IPS-15b (cell line): ENCODE results near the gene ST8SIA6.
"Not testable (repeated sequence)": the region's sequence is repeated elsewhere in the genome, so short reads cannot be mapped to it uniquely, and the experiment has no call there.

Source experiments
- H3K27me3 ChIP-seq: one replicate; pipeline ENCODE4 v1.6.1; 2013; ENCODE audit warnings: low read length; ENCODE audit not compliant: control insufficient read depth, insufficient read depth
- H3K36me3 ChIP-seq: one replicate; pipeline ENCODE4 v1.6.1; 2013; ENCODE audit warnings: low read length; ENCODE audit not compliant: control insufficient read depth, insufficient read depth
- H3K4me1 ChIP-seq: one replicate; pipeline ENCODE4 v1.6.1; 2013; ENCODE audit warnings: mild to moderate bottlenecking, low read length; ENCODE audit not compliant: control insufficient read depth, insufficient read depth
- H3K4me3 ChIP-seq: one replicate; pipeline ENCODE4 v1.5.1; 2013; ENCODE audit warnings: low read depth, low read length
- H3K9ac ChIP-seq: one replicate; pipeline ENCODE4 v1.6.1; 2013; ENCODE audit warnings: low read depth, mild to moderate bottlenecking, low read length
- H3K9me3 ChIP-seq: one replicate; pipeline ENCODE4 v1.6.1; 2013; ENCODE audit warnings: mild to moderate bottlenecking, low read length; ENCODE audit not compliant: control insufficient read depth, insufficient read depth

The ST8SIA6 gene, protein sequence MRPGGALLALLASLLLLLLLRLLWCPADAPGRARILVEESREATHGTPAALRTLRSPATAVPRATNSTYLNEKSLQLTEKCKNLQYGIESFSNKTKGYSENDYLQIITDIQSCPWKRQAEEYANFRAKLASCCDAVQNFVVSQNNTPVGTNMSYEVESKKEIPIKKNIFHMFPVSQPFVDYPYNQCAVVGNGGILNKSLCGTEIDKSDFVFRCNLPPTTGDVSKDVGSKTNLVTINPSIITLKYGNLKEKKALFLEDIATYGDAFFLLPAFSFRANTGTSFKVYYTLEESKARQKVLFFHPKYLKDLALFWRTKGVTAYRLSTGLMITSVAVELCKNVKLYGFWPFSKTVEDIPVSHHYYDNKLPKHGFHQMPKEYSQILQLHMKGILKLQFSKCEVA

DNA sequence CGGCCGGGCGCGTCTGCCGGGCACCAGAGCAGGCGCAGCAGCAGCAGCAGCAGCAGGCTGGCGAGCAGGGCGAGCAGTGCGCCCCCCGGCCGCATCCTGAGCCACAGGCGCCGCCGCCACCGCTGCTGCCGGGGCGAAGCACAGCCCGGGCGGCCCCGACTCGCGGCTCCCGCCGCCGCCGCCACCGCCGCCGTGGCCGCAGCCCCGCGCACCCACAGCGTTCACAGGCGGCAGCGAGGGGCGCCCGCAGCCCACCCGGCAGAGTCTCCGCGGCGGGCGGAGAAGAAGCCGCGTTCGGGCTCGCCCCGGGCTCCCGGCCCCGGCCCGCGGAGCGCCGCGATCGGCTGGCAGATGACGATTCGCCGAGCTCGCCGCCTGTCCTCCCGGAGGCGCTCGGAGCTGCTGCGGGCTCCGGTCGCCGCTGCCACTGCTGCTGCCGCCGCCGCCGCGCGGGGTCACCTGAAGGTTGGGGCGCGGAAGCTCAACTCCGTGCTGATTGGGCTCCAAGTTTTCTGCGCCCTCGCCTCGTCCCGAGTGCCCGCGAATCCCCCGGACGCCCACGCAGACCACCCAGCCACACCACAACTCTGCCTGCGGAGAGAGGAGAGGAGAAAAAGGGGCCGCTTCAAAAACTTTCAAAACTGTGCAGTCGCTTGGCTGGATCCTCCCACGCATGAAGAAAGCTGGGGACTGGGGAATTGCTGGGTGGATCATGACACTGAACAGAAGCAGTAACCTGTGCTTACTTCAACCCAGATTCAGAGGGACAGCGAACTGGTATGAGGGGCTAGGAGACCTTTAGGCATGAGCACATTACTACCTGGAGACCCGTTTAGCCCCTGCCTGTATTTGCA, at the start of gene ST8SIA6:
Gene ST8SIA6, minus strand, starts transcription at position 435 of the 854 bp plus-strand sequence. Its CDS starts 340 bp downstream, at position 95.
- Histone ChIP-seq H3K9me3 (no peaks in the 10 kb centered on the region), H3K27me3 (peaks cover 28% of the 10 kb centered on the region), H3K4me1 (peaks cover 5% of the 10 kb centered on the region), H3K4me3 (peak within 1 kb of the TSS; percentile 71), H3K36me3 (no peaks in the 10 kb centered on the region), H3K9ac (peak within 1 kb of the TSS; percentile 40)

DNA sequence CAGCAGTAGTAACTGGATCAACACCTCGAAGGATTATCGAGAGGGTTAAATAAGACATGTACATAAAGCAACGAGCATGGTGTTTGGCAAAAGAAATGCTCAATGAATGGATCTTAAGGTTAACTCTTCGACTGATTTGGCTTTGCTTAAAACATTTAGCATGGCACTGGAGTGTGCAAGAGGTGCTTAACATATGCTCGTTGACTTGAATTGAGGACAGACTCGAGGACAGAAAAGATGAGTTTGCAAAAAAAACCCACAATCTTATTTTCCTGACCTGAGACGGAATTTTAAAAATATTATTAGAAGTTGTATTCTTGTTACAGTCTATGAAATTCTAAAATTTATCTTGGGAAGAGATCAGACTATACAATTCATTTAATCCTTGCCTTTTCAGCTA, 49.4 kb upstream of the ST8SIA6 start:
- Histone ChIP-seq H3K4me1 (no peaks in the 10 kb centered on the region), H3K36me3 (no peaks in the 10 kb centered on the region), H3K9ac (no peak overlapping the region), H3K9me3 (no peaks in the 10 kb centered on the region), H3K27me3 (no peaks in the 10 kb centered on the region), H3K4me3 (no peak overlapping the region)

DNA sequence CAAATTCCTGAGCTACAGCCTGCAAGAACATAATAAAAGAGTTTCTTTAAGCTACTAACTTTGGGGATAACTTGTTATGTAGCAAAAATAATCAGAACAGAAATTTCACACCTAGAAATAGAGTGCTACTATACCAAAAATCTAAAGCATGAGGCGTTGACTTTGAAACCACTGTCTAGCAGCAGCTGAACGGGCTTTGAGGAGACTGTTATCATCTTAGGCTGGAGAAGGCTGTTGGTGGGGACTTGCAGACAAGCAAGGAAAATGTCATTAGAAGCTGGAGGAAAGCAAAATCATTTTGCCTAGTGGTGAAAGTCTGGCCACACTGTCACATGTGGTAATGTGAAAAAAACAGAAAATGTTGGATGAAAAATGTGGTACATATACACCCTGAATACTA, 48.4 kb upstream of the ST8SIA6 start:
- no peaks in the 10 kb centered on the region for H3K27me3 ChIP-seq
- H3K9me3 ChIP-seq: no peaks in the 10 kb centered on the region
- H3K4me1 ChIP-seq: no peaks in the 10 kb centered on the region
- no peak overlapping the region for H3K9ac ChIP-seq
- H3K36me3 ChIP-seq: no peaks in the 10 kb centered on the region
- no peak overlapping the region for H3K4me3 ChIP-seq

DNA sequence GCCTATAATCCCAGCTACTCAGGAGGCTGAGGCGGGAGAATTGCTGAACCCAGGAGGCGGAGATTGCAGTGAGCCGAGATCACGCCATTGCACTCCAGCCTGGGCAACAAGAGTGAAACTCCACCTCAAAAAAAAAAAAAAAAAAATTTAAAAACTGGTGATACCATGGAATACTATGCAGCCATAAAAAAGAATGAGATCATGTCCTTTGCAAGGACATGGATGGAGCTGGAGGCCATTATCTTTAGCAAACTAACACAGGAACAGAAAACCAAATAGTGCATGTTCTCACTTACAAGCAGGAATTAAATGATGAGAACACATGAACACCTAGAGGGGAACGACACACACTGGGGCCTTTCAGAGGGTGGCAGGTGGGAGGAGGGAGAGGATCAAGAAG, 44.6 kb upstream of the ST8SIA6 start:
- H3K27me3 ChIP-seq, H3K4me3 ChIP-seq, H3K9me3 ChIP-seq, H3K9ac ChIP-seq, H3K36me3 ChIP-seq, H3K4me1 ChIP-seq: not testable (repeated sequence)

DNA sequence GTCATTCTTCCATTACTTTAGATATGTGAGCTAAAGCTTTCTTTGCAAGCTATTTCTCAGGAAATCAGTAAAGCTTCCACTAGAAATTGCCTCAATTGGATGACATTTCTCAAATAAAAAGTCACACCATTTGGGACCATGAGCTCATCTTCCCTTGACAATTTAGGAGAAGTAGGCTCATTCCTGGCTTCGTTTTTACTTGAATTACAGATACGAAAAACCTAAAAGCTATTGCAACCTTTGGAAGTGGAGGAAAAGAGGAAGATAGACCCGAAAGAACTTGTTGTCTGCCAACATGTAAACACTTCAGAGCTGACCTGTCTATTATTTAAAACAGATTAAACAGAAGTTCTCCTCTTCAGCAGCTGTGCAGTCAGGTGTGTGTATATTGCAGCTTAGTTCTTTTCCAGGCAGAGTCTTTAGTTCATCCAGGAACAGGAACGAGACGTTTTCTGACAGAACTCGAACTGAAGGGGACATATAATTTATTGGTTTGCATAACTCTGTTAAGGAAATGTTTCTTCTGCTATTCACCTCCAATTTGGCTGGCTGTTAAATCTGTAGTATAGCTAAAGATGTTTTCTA, 43.1 kb upstream of the ST8SIA6 start:
- no peaks in the 10 kb centered on the region for H3K9me3 ChIP-seq
- H3K4me3 ChIP-seq: no peak overlapping the region
- H3K36me3 ChIP-seq: no peaks in the 10 kb centered on the region
- H3K27me3 ChIP-seq: no peaks in the 10 kb centered on the region
- no peaks in the 10 kb centered on the region for H3K4me1 ChIP-seq
- H3K9ac ChIP-seq: no peak overlapping the region

DNA sequence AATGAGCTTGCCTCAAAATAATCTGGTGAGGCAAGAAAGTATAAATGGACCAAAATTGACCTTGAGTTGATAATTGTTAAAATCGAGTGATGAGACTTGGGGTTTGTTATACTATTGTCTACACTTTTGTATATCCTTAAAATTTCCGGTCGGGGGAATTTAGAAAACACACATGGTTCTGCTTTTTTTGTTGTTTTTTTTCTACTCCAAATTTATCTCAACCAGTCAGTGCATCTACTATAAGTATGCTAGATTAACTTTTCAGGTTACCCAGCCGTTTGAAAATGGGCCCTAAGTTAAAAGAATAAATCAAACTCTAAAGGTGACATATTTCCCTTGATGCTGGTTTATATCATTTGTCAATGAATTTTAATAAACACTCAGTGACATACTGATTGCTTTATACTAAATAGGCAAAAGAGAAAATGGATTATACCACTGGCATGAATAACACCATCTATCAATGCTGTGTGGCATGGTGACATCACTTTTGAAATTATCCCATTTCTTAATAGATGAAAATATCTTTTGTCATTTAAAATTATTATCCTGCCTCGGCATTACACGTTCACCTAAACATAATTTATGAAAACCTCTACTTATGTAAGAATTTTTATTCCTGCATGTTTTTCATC, 40.3 kb upstream of the ST8SIA6 start:
- Histone ChIP-seq H3K36me3 (no peaks in the 10 kb centered on the region), H3K27me3 (no peaks in the 10 kb centered on the region), H3K9me3 (no peaks in the 10 kb centered on the region), H3K9ac (no peak overlapping the region), H3K4me1 (no peaks in the 10 kb centered on the region), H3K4me3 (no peak overlapping the region)

DNA sequence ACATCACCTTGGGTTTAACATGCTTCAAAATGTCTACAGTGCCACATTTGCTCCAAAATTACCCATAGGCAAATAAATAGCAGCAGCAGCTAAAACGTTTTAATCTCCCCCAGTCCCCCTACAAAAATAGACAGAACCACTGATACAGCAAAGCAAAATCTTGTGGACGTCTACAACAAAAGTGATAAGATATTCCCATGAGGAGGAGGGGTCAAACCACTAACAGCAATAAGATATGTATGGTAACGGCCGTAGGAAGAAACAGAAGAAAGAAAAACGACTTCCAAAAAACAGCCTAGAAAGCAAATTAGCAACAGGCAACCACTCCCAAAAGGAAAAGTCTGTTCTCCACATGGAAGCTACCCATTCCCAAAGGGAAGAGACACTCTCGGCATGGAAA, 34.5 kb upstream of the ST8SIA6 start:
- no peak overlapping the region for H3K4me3 ChIP-seq
- no peaks in the 10 kb centered on the region for H3K4me1 ChIP-seq
- no peaks in the 10 kb centered on the region for H3K9me3 ChIP-seq
- H3K9ac ChIP-seq: no peak overlapping the region
- H3K36me3 ChIP-seq: peaks cover 2% of the 10 kb centered on the region
- H3K27me3 ChIP-seq: no peaks in the 10 kb centered on the region

DNA sequence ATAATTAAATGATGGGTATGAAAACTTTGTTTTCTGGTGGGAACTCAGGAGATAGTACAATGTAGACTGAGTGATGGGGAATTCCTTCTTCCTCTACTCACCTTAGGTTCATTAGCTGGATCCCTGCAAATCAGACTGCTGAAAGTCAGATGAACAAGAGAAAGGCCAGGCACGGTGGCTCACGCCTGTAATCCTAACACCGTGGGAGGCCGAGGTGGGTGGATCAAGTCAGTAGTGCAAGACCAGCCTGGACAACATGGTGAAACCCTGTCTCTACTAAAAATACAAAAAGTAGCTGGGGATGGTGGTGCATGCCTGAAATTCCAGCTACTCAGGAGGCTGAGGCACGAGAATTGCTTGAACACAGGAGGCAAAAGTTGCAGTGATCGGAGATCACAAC, 28.7 kb upstream of the ST8SIA6 start:
- Histone ChIP-seq H3K27me3 (no peaks in the 10 kb centered on the region), H3K4me3 (no peak overlapping the region), H3K4me1 (peaks cover 2% of the 10 kb centered on the region)

DNA sequence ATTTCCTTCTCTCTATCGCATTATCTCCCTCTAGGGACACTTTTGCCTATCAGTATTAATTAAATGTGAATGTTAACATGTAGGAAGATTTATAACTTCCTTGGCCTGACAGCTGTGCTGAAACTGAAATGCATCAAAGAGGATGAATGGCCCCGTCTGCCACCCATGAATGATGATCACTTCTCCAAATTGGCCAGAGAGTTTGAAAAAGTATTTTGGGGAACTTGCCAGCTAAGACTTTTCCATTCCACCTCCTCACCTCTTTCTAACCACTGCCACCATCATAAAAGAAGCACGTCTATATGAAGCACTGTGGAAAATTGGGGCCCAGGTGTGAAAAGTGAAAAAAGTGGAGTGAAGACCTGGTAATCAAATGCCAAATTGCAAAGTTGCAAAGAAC, 25.4 kb upstream of the ST8SIA6 start:
- Histone ChIP-seq H3K4me1 (peaks cover 2% of the 10 kb centered on the region), H3K27me3 (no peaks in the 10 kb centered on the region), H3K9ac (no peak overlapping the region), H3K4me3 (no peak overlapping the region), H3K36me3 (peaks cover 2% of the 10 kb centered on the region), H3K9me3 (peaks cover 3% of the 10 kb centered on the region)

More for the DNA sequence above, 28.7 kb upstream of the ST8SIA6 start:
- Histone ChIP-seq H3K9ac (no peak overlapping the region), H3K36me3 (peaks cover 2% of the 10 kb centered on the region), H3K9me3 (peaks cover 3% of the 10 kb centered on the region)

DNA sequence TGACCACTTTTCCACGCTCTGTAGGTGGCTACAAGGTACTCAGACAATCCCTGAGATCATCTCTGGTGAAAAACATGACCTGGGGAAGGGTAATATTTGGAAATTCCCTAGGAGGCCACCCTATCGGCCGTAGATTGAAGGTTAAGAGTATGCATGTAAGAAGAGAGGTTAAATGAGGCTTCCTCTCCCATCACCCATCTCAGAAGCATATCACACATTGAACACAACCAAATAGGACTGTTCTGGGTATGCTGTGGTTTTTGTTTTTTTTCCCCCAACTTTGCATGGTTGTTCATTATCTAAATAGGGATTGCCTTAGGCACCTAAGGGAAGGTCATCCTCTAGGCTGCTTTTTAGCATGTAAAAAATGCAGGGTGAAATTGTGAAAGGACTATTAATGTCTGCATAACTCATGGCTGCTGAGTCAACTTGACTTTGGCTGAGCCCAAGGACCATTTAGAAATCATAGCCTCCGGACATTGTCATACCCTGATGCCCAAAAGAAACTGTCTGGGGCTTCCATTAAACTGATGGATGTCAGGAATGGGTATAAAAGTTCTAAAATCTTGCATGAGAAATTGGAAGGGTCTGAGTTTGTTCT, 24.7 kb upstream of the ST8SIA6 start:
- no peak overlapping the region for H3K9ac ChIP-seq
- no peak overlapping the region for H3K4me3 ChIP-seq
- H3K27me3 ChIP-seq: no peaks in the 10 kb centered on the region
- no peaks in the 10 kb centered on the region for H3K36me3 ChIP-seq
- peaks cover 2% of the 10 kb centered on the region for H3K4me1 ChIP-seq
- peaks cover 3% of the 10 kb centered on the region for H3K9me3 ChIP-seq

DNA sequence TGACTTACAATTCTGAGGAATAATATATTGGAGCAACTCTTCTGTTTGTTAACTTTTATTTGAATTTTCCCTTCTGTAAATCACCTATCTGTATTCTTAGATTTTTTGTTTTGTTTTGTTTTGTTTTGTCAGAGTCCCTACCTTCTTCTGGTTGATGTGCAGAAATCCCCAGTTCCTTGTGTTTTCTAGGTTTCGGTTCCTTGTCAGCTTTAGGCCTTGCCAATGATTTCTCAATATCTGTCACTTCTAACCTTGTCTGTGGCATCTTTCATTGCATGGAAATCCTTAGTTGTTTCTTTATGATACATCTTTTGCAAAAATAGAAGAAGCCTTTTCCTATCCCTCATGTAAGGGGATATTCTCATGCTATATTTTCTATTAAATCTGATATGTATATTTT, 21.7 kb upstream of the ST8SIA6 start:
- no peaks in the 10 kb centered on the region for H3K36me3 ChIP-seq
- no peak overlapping the region for H3K4me3 ChIP-seq
- H3K9ac ChIP-seq: no peak overlapping the region
- no peaks in the 10 kb centered on the region for H3K27me3 ChIP-seq
- no peaks in the 10 kb centered on the region for H3K9me3 ChIP-seq
- H3K4me1 ChIP-seq: peaks cover 8% of the 10 kb centered on the region
